Kidney (tissue), 22 donors: ENCODE measurements around the gene PACS1. TPM values are rescaled to one million over a fixed set of nuclear protein-coding genes. Genes with fewer than 3 reads are reported as not detected.

Experiments
- DNase-seq, 5 donors: peaks; one replicate each; pipeline ENCODE4 v3.0.0-alpha.2; 2013 to 2020
- FAIRE-seq: peaks from 2 replicates; lab custom pipeline; 2012; peaks lifted over from hg19 to GRCh38; lab: Jason Lieb, UNC
- H3K27ac ChIP-seq, 2 donors: one replicate each; pipeline ENCODE4 v1.7.0; 2013; ENCODE audit warnings: low read depth in 2 of 2, low read length in 2 of 2, inconsistent platforms in 1 of 2
- H3K27me3 ChIP-seq: one replicate; pipeline ENCODE4 v1.7.1; 2013; ENCODE audit warnings: low read length, inconsistent platforms; ENCODE audit not compliant: control insufficient read depth, insufficient read depth
- H3K36me3 ChIP-seq, 3 donors: one replicate each; pipeline versions ENCODE4 v1.7.0 to v1.7.1; 2013; ENCODE audit warnings: low read length in 3 of 3, control low read depth in 1 of 3, inconsistent platforms in 1 of 3; ENCODE audit not compliant: insufficient read depth in 3 of 3, control insufficient read depth in 2 of 3
- H3K4me1 ChIP-seq, 3 donors: one replicate each; pipeline versions ENCODE4 v1.7.0 to v1.7.1; 2013; ENCODE audit warnings: low read length in 3 of 3, inconsistent platforms in 1 of 3, low read depth in 1 of 3; ENCODE audit not compliant: control insufficient read depth in 2 of 3, insufficient read depth in 2 of 3
- H3K4me3 ChIP-seq, 3 donors: one replicate each; pipeline versions ENCODE4 v1.7.0 to v1.8.1; 2013; ENCODE audit warnings: low read length in 3 of 3, control low read depth in 1 of 3, inconsistent platforms in 1 of 3
- H3K9ac ChIP-seq, 3 donors: one replicate each; pipeline versions ENCODE4 v1.7.0 to v1.7.1; 2013; ENCODE audit warnings: low read length in 3 of 3, control low read depth in 1 of 3, inconsistent platforms in 1 of 3
- H3K9me3 ChIP-seq, 3 donors: one replicate each; pipeline versions ENCODE4 v1.7.0 to v1.7.1; 2013; ENCODE audit warnings: low read length in 3 of 3, control low read depth in 1 of 3, inconsistent platforms in 1 of 3; ENCODE audit not compliant: control insufficient read depth in 2 of 3, insufficient read depth in 1 of 3
- CTCF ChIP-seq: IDR thresholded peaks from 3 replicates; pipeline ENCODE4 v1.5.1; 2012; ENCODE audit warnings: mild to moderate bottlenecking, moderate library complexity, borderline replicate concordance; ENCODE audit not compliant: insufficient read depth; ENCODE audit errors: extremely low read depth
- intact Hi-C: fragments of 100-400 bp; cut with DNase I; formaldehyde crosslinking; loops from one replicate; pipeline ENCODE4 v1.11.1; 2022
- long read RNA-seq, 10 donors: library from polyadenylated mRNA in 1 of 10; unstranded in 1 of 10; transcript quantifications; one replicate each; pipeline ENCODE4 v2.0.0 and lab custom pipeline, GENCODE V29; 2021 to 2026
- polyA plus RNA-seq: library from polyadenylated mRNA; stranded (reverse); fragments of 350-450 nt; fragmentation: Illumina TruSeq; extraction: RNeasy Lipid Tissue Mini Kit (QIAGEN cat#74804); gene quantifications from one replicate; pipeline ENCODE4 v1.2.3, GENCODE V29; 2014; ENCODE audit warnings: low read depth, low replicate concordance; ENCODE audit not compliant: insufficient read depth
- total RNA-seq: library from RNA; stranded (reverse); fragmentation: NEBNext Ultra II Directional; extraction: Animal tissue kit (Norgen Biotek cat#: 25700); gene quantifications from one replicate; pipeline ENCODE4 v1.2.1, GENCODE V29; 2021
- donor health status: control.
- donor health status: control.
- donor health status: control.
- donor health status: control.
- donor health status: control.
- donor health status: DM: yes; HTN: yes; CAD: no.
- donor health status: Normal renal cell carcinoma (clear cell type).

The PACS1 gene
- total RNA-seq (91.8 TPM), polyA plus RNA-seq (23.7 TPM)
- long read RNA-seq, donor 1, full-length matches to known transcripts: 7 of 7 reads
- long read RNA-seq, donor 1, partial matches to known transcripts: 0 of 7 reads
- long read RNA-seq, donor 1, other reads (novel, unspliced or antisense): 0 of 7 reads
- long read RNA-seq, donor 2, full-length matches to known transcripts: 2 of 2 reads
- long read RNA-seq, donor 2, partial matches to known transcripts: 0 of 2 reads
- long read RNA-seq, donor 2, other reads (novel, unspliced or antisense): 0 of 2 reads
- long read RNA-seq, donor 3, full-length matches to known transcripts: 3 of 3 reads
- long read RNA-seq, donor 3, partial matches to known transcripts: 0 of 3 reads
- long read RNA-seq, donor 3, other reads (novel, unspliced or antisense): 0 of 3 reads
- long read RNA-seq, donor 4, full-length matches to known transcripts: 7 of 7 reads
- long read RNA-seq, donor 4, partial matches to known transcripts: 0 of 7 reads
- long read RNA-seq, donor 4, other reads (novel, unspliced or antisense): 0 of 7 reads
- long read RNA-seq, donor 5: 0 reads
- long read RNA-seq, donor 6, partial matches to known transcripts: 0 of 1 reads
- long read RNA-seq, donor 6, other reads (novel, unspliced or antisense): 0 of 1 reads
- long read RNA-seq, donor 7, partial matches to known transcripts: 13 of 24 reads
- long read RNA-seq, donor 7, other reads (novel, unspliced or antisense): 8 of 24 reads
- long read RNA-seq, donor 8, full-length matches to known transcripts: 8 of 8 reads
- long read RNA-seq, donor 8, partial matches to known transcripts: 0 of 8 reads
- long read RNA-seq, donor 8, other reads (novel, unspliced or antisense): 0 of 8 reads
- long read RNA-seq, donor 9, full-length matches to known transcripts: 4 of 4 reads
- long read RNA-seq, donor 9, partial matches to known transcripts: 0 of 4 reads
- long read RNA-seq, donor 9, other reads (novel, unspliced or antisense): 0 of 4 reads
- long read RNA-seq, donor 10, partial matches to known transcripts: 0 of 1 reads
- long read RNA-seq, donor 10, other reads (novel, unspliced or antisense): 0 of 1 reads

DNA sequence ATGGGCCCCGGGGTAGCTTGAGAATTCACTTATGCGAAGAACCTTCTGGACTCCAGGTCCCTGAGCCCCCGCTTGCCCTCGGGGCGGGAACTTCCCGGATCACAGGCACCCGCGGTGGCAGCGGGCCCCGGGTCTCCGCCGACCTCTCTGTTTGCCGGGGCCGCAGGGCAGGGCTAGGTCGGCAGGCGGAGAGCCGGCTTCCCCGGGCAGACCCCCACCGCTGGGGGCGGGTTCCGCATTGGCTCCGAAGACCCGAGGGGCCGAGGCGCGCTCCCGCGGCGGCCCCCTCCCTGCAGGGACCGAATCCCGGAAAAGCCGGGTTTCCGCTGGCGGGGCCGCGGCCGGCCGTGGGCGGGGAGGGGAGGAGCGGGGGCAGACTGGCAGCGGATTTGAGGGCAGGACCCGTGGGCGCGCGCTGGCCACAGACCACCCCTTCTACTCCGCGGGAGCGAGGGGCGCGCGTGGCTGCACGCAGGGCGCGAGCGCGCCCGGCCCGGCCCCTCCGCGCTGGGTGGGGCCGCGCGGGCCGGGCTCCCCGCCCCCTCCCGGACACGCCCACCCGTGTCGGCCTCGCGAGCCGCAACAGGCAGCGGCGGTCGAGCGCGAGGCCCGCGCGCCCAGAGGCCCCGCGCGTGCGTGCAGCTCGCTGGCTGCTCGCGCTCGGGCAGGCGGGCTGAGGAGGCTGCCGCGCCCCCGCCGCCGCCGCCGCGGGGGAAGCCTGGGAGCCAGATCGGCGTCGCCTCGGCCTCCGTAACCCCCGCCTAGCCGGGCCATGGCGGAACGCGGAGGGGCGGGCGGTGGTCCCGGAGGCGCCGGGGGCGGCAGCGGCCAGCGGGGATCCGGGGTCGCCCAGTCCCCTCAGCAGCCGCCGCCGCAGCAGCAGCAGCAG lies at the start of gene PACS1:
PACS1 (plus strand) TSS at position 558 of the 889 bp plus-strand sequence; CDS start at position 773, 215 bp downstream.
- Histone ChIP-seq H3K9me3 (no peaks in the 10 kb centered on the region), H3K4me1 (peaks cover 0 to 19% (median 18%) of the 10 kb centered on the region in 3 donors), H3K36me3 (peaks cover 6 to 22% (median 13%) of the 10 kb centered on the region in 3 donors), H3K9ac (peak within 1 kb of the TSS in 2 of 3 donors; percentile 30 to 42), H3K27me3 (no peaks in the 10 kb centered on the region), H3K27ac (peak within 1 kb of the TSS; percentile 91 to 92), H3K4me3 (peak within 1 kb of the TSS; percentile 24 to 68 (median 63))
- intact Hi-C loops: no loop called here
- peak; percentile 2 for TF ChIP-seq CTCF
- FAIRE-seq (no peak), DNase-seq (peak; percentile 68 to 96 (median 86))

DNA sequence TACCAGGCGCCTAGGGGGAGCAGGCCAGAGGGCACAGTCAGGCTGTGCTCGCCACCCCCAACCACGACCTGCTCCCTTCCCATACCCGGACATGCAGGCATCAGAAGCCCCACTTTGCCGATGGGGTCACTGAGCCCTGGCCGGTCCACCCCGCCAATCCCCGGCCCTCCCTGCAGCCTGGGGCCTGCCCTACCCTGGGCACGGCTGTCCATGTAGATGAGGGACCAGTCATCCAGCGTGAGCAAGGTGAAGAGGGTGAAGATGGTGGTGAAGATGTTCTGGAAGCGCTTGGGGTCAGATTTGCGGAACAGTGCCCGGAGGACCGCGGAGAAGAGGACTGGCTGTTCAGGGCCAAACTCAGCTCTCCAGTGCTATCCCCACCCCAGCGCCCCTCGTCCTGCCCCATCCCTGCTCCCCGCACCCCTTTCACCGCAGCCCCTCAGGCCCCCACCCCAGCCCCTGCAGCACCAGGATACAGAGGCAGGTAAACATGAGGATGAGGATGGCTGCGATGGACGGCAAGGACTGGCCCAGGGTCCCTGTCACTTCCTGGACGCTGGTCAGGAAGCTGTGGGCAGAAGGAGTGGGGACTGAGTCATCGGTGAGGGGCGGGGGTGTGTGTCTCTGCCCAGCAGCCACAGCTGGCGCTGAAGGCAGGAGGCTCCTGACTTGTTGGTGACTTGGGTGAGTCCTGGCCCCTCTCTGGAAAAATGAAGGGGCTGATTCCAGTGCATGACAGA lies 49.3 kb upstream of the PACS1 start:
- intact Hi-C loops: no loop called here
- H3K27me3 ChIP-seq: no peaks in the 10 kb centered on the region
- DNase-seq (no peak), FAIRE-seq (no peak)
- TF ChIP-seq CTCF: no peak
- H3K9me3 ChIP-seq: no peaks in the 10 kb centered on the region
- no peak overlapping the region for H3K9ac ChIP-seq
- no peaks in the 10 kb centered on the region for H3K4me1 ChIP-seq
- H3K36me3 ChIP-seq: no peaks in the 10 kb centered on the region
- H3K27ac ChIP-seq: no peak overlapping the region
- H3K4me3 ChIP-seq: no peak overlapping the region
